Activated T-cell treated with anti-CD3 and anti-CD28 coated beads, Interleukin-2, amount 50 U/mL, for 48 hours (primary cell): Measurements from ENCODE around the gene MICU2.
"Not testable (repeated sequence)": the region's sequence is repeated elsewhere in the genome, so short reads cannot be mapped to it uniquely, and the experiment has no call there.

ENCODE experiments used
- DNase-seq, 2 experiments: peaks; one replicate each; pipeline ENCODE4 v3.0.0-alpha.2; 2020

The MICU2 gene

GRCh38 chr13:21594715-21595545 is 9.0 kb downstream of the MICU2 start:
- DNase-seq: no peak

- not testable (repeated sequence) for DNase-seq
Measured at GRCh38 chr13:21590665-21591456, 13.1 kb downstream of the MICU2 start.

- no peak for DNase-seq
Measured at GRCh38 chr13:21590231-21590630, 13.7 kb downstream of the MICU2 start.

- DNase-seq: not testable (repeated sequence)
Measured at GRCh38 chr13:21589510-21589909, 14.5 kb downstream of the MICU2 start.

GRCh38 chr13:21588411-21588810 is 15.6 kb downstream of the MICU2 start:
- not testable (repeated sequence) for DNase-seq

GRCh38 chr13:21584973-21585592 is 18.9 kb downstream of the MICU2 start:
- DNase-seq: no peak

GRCh38 chr13:21583478-21583877 is 20.5 kb downstream of the MICU2 start:
- DNase-seq: no peak

- no peak for DNase-seq
Measured at GRCh38 chr13:21580736-21581135, 23.2 kb downstream of the MICU2 start.

- no peak for DNase-seq
Measured at GRCh38 chr13:21579754-21580316, 24.1 kb downstream of the MICU2 start.

- DNase-seq: no peak
Measured at GRCh38 chr13:21578748-21579147, 25.2 kb downstream of the MICU2 start.

GRCh38 chr13:21576426-21576825 is 27.5 kb downstream of the MICU2 start:
- DNase-seq: no peak

GRCh38 chr13:21573920-21574712 is 29.9 kb downstream of the MICU2 start:
- no peak for DNase-seq

GRCh38 chr13:21569686-21570085 is 34.3 kb downstream of the MICU2 start:
- no peak for DNase-seq

- no peak for DNase-seq
Measured at GRCh38 chr13:21568854-21569253, 35.1 kb downstream of the MICU2 start.

GRCh38 chr13:21567714-21568113 is 36.3 kb downstream of the MICU2 start:
- no peak for DNase-seq

GRCh38 chr13:21557995-21558394 is 46.0 kb downstream of the MICU2 start:
- DNase-seq: no peak

GRCh38 chr13:21556051-21556450 is 47.9 kb downstream of the MICU2 start:
- no peak for DNase-seq

- not testable (repeated sequence) for DNase-seq
Measured at GRCh38 chr13:21553261-21553660, 50.7 kb downstream of the MICU2 start.

GRCh38 chr13:21550918-21551317 is 53.1 kb downstream of the MICU2 start:
- DNase-seq: no peak

- no peak for DNase-seq
Measured at GRCh38 chr13:21549633-21550032, 54.3 kb downstream of the MICU2 start.

GRCh38 chr13:21548577-21548976 is 55.4 kb downstream of the MICU2 start:
- DNase-seq: no peak

GRCh38 chr13:21546372-21546771 is 57.6 kb downstream of the MICU2 start:
- DNase-seq: no peak
